ENCODE results near the gene GRID2.

GRID2 gene

DNA sequence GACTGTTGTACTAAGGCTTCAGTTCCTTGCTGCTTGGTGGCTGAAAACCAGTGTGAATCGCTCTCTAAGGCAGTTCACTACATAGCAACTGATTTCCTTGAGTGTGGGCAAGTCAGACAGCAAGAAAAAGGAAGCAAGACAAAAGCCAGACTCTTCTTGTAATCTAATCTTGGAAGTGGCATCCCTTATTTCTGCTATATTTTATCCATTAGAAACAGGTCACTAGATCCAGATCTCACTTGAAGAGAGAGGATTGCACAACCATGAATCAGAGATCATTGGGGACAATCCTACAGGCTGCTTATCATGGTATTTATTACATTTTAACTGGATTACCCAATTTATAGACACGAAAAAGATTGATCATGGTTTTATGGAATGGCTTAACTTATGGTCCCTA lies 684.5 kb downstream of the GRID2 start:
- no peak for DNase-seq

DNA sequence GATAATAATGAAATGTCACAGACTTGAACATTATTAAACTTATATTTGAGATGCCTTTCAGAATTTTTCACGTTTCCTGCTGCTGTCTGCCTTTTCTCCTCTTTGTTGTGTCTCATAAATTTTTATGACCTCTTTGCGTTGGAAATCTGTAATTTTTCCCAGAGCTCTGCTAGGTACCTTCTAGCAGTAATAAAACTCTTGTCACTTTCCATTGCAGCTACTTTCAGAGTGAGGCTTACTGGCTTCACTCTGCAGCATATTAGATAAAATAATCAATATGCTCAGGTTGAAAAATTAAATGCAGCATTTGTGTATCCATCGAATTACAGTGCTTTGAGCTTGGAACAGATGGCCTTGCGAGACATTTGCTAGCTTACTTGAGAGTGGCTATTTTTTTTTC lies 689.0 kb downstream of the GRID2 start:
- no peak for DNase-seq

DNA sequence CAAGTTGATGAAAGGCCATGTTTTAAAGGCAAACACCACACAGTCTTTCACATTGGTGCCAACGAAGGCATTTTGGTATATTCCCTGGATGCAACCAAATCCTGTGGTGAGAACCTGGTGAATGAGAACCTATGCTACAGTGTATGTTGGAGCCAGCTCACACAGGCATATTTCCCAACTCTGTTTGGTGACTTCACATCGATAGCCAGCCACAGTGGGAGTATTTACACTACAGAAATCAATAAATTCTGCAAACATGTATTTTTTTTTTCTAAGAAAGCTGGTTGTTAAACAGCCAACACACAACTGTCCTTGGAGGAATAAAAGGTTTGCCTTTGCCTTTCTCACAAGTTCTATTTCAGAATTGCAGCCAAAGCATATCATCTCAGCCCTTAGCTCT lies 691.0 kb downstream of the GRID2 start:
- DNase-seq, result no peak

DNA sequence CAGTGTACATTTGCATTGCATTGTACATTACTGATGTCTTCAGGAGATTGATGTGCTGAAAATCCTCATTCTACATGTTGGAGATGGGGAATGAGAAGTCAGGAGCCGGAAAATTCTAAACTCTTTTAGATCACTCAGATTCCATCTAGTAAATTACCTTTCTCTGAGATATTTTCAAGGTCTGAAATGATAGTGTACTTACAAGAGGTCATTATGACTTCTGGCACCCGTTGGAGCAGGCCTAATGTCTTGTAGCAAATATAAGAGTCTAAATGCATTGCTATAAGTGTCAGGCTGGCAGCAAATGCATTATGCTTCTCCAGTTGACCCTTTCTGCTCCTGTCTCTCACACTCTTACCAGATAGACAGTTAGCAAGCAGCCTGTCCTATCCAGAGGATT lies 692.8 kb downstream of the GRID2 start:
- no peak for DNase-seq

DNA sequence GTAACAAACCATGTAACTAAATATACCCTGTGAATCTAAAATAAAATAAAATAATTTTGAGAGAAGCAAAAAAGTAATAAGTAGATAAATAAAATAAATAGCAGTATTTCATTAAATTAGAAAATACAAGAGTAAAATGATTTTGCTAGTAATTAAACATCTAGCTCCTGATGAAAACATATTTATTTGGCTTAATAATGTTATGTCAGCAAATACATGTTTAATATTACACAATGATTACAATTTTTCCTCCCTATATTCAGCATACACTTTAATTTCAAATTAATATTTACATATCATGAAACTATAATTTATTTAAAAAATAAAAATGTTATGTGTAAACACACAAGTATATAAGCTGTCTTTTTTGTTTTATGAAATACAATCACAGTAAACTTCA lies 697.1 kb downstream of the GRID2 start:
- DNase-seq, result no peak

DNA sequence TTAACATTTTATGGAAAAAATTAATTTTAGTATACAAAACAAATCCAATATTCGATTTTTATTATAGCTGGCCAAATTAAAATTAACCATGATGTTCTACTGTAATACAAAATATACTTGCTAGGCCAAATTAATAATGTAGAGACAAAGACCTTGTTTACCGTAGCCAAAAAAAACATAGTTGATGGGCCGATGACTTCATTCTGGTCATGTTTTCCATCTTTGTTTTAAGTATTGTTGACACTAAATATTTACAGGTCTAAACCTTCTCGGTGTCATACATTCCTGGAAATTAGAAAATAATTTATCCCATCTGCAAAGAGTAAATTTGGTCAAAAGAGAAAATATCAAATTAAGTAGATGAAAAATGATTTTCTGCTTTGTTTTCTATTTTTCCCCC lies 698.5 kb downstream of the GRID2 start:
- DNase-seq, result no peak

DNA sequence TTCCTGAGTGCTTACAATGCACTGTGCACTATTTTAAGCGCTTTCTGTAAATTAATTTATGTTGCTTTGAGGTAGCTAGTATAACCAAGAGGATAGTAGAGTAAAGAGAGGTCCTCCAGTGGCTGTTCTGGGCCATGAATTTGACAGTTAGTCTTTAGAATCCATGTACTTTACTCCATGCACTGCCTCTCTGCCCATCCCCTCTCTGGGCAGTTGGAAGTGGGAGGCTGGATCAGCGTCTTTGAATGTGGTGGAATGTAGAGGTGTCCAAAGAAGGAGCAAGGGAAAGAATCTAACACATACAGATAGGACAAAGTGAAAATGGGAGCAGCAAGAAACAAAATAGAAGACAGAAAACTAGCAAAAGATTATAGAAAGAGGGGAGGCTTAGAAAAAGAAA lies 712.6 kb downstream of the GRID2 start:
- no peak for DNase-seq

DNA sequence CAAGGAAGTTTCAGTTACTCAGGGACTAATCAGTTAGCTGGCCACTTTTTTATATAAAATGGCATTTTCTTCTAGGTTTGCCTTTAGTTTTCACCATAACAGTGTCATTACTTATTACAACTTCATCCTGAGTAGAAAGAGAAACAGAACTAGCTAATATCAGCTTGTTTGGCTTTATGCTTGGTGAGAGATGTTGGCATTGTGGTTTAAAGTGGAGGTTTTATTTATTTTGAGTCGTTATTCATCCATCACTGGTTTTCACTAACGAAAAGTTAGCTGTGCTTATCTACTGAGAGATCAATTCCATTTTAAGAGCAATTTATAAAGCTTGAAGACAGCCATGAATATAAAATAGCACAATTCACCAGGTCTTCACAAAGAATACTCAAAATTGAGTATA lies 714.5 kb downstream of the GRID2 start:
- no peak for DNase-seq

DNA sequence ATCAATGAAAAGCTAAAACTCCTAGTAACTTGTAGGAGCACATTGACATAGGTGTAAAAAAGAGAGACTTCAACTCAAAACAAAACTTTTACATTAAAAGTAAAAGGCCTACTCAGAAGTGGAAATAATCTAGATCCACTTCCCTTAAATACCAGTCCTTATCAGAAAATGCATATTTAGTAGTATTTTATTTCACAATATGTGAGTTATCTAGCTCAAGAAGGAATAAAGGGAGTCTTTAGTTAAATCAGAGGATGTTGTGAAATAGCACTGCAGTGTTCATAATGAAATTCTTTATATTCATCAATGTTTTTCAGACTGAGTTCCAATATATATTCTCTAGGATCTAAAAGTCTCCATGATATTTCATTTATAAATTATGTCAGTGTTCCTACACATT lies 715.0 kb downstream of the GRID2 start:
- DNase-seq, result no peak

DNA sequence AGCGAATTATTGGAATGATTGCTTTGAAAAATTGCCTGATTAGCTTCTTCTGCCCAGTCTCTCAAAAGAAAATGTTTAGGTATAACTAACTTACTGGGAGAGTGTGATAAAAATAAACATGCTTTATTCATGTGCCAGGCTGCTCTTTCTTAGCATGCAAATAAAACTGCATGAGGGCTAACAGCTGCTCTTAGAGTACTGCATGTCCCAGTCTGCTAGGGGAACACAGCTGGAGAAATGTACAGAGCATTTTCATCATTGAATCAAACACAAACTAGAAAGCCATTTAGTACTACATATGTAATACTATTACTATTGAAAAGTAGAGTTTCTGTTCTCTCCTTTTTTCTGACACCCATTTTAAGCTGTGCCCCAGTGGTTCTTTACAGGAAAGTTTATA lies 726.0 kb downstream of the GRID2 start:
- DNase-seq, result no peak

DNA sequence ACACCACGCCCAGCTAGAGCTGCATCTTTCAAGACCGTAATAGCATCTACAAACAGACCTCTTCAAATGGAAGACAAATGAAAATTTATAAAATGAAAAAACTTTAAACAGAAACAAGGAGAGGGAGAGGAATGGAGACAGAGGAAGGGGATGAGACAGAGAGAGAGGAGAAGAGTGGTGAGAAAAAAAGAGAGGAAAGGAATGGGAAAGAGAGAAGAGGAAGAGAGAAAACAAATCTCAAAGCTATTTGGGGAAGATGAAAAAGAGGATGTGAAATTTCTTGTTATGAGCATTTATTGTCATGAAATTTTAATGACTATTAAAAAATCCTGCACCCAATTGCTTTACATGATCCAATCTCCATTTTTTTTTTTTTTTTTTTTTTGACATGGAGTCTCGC lies 726.9 kb downstream of the GRID2 start:
- DNase-seq, result no peak

DNA sequence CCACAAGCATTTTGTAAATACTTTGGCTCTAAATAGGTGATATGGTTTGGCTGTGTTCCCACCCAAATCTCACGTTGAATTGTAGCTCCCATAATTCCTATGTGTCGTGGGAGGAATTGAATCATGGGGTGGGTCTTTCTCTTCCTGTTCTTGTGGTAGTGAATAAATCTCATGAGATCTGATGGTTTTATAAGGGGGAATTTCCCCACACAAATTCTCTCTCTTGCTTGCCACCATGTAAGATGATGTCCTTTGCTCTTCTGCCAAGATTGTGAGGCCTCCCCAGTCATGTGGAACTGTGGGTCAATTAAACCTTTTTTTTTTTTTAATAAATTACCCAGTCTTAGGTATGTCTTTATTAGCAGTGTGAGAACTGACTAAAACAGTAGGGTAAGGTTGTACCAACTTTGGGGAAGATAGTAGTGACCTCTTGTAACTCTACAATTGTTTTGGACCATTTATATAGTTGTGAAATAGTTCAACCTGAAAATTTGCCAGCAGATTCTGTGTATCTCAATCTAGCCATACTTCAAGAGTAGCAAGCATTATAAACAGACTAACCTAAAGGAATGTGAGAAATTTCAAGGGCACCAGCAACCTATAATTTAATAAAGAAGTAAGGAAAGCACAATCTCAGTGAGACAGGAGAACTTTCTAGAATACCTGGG lies 727.8 kb downstream of the GRID2 start:
- DNase-seq, result no peak

DNA sequence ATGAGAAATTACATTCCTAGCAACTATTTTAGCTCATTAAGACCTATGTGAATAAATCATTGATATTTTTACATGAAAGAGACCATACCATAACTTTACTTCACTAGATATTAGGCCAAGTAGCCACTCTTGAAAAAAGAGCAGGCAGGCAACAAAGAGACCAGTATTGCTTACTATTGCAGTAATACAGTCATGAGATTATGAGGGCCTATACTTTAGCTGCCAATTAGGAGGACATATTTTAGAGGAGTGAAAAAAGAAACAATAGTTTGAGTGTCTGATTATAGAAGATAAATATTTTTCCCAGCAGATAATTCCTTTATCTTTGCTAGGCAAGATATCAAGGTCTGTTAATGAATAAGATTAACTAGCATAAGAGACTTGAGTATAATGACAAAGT lies 739.0 kb downstream of the GRID2 start:
- no peak for DNase-seq

DNA sequence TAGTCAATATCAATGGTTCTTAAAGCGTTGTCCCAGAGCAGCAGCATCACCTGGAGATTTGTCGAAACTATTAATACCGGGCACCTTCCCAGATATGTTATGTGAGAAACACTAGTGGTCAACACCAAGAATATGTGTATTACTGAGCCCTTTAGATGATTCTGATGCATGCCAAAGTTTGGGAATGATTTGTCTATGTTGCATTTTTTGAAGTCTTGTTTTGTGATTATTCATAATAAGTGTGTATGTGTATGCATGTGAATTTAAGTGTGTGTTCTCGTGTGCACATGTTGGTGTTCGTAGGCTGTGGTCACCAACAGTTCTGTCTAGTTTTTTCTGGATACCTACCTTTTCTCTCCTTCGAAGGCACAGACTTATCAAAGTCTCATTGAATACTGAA lies 749.4 kb downstream of the GRID2 start:
- no peak for DNase-seq

DNA sequence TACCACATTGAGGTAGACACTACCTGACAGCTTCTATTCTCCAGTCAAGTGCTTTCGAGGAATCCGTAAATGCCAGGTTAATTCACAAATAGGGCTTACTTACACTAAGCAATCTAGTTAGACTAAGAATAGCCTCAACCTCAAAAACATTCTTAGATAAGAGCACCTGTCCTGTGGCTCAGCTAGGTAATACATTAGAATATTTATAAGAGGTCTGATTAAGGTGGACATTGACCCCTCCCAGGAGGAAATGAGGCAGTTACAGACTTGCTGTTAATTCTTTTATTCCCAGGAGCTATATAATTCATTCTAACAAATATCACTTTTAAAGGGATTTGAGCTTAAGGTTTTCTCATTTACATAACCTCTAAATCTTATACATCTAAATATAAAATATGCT lies 758.1 kb downstream of the GRID2 start:
- DNase-seq, result no peak

DNA sequence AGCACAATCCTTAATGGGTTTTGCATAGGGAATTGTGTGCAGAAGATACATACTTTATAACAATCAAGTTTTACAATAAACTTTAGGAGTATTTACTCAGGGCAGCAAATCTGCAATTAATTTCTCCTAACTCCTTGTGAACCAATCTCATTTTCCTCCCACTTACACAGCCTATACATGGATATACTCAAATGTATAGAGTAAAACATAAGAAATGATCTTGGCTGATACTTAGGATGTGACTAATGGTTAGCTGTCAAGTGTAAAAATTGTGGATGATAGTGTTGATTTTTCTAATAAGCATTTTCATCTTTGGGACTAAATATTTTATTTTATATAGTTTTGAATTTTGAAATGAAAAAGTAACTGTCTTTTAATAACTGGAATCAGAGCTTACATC lies 759.6 kb downstream of the GRID2 start:
- no peak for DNase-seq

DNA sequence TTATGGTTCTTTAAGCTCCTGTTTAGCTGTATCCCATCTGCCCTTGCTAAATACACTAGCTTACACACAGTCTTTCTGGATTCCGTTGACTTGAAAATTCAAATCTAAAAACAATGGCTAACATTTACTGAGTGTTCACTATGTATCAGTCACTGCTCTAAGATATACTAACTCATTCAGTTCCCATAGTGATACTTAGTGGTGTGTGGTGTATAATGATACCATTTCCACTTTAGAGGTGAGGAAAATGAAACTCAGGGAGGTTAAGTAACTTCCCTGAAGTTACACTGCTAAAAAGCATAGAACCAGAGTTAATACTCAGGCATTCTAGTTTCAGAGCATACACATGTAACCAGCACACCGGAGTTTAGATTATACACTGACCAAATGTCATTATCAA lies 762.0 kb downstream of the GRID2 start:
- no peak for DNase-seq

DNA sequence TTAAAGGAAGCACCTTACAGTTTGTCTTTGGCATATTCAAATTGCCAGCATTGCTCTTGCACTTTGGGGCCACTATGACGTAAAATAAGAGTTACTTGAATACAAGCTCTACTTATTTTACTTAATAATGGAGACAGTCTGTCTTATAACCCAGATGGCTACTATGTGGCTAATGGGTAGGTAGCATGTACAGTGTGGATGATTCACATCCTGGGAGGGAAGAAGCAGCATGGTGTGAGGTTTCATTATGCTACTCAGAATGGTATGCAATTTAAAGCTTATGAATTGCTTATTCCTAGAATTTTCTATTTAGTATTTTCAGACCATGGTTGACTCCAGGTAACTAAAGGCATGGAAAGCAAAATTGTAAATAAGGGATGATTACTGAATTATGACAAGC lies 763.0 kb downstream of the GRID2 start:
- DNase-seq, result no peak

DNA sequence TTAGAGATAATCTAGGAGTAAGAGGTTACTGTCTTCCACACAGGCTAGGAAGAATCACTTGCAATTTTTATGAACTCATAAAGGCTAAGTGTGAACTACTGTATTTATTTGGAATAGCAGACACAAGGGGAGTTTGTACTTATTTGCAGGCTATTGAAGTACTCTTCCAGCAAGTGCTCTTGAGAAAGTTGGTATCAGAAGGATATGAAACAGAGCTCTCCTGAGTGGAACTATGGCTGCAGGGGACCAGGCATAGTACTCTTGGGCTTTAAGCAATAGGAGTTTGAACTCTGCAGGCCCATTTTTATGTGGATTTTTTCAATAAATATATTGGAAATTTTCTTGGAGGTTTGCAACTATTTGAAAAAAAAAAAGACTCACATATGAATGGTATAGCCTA lies 768.5 kb downstream of the GRID2 start:
- DNase-seq, result no peak

DNA sequence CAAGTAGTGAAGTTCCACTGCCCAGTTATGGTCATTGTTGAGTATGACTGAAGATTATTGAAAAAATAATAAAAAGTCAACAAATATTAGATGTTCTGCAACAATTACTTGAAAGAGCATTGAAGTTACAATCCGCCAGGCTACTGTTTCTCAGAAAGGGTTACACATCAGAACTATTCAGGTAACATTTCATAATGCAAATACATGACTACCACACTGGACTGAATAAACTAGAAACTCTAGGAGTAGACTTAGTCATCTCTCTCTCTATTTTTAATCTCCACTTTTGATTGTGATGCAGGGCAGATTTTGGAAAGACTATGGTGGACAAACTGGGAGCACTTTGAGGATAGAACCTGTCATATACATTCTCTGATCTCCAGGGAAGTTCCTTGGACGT lies 776.5 kb downstream of the GRID2 start:
- no peak for DNase-seq

DNA sequence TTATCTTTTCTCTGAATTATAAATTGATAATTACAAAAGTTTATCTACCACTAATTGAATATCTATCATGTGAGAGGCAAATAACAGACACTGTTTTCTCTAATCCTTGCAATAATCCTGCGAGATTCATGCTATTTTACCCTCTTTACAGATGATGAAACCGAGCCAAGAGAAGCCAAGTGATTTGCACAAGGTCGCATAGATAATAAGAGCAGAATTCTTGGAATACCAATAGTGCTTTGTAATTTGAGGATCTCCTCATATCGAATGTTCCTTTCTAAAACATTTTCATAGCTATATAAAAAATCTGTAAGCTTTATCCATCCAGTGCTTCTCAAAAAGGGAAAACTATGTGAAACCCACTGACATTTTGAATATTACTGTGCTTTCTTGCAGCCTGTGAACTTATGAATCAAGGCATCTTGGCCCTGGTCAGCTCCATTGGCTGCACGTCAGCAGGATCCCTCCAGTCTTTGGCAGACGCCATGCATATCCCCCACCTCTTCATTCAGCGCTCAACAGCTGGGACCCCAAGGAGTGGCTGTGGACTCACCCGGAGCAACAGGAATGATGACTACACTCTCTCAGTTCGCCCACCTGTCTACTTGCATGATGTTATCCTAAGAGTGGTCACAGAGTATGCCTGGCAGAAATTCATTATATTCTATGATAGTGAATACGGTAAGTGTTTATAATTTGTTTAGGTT lies 781.0 kb downstream of the GRID2 start:
- no peak for DNase-seq

DNA sequence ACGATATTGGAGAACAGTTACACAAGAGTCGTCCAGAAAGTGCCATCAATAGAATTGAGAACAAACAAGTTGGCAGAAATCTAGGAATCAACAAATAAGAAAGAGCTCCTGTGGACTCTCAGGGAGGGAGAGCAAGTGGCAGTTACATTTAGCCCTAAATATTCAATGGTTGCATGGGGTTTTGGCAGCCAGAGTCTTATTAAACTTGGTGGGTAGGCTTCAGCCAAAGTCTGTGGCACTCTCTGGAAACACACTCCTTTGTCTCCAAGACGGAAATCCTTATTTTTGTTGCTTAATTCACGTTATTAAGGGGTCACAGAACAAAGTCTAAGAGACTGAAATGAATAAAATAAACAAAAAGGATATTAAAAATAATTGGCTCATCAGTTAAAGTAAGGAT lies 782.6 kb downstream of the GRID2 start:
- no peak for DNase-seq

DNA sequence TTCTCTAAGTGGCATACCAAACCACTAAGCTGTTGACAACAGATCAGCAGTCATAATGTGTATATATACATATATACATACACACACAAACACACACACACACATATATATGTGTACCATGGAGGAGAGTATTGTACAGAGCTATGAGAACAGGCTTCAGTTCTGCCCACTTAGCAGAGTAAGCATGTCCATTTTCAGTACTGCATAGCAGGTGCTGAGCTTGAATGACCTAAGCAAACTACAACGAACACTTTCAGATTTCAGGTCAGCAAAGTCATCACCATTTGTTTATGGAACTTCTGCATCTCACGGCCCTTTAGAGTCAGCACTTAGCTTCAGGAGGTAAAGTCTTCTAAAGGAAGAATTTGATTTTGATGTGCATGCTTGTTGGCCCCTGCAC lies 789.0 kb downstream of the GRID2 start:
- DNase-seq, result no peak

DNA sequence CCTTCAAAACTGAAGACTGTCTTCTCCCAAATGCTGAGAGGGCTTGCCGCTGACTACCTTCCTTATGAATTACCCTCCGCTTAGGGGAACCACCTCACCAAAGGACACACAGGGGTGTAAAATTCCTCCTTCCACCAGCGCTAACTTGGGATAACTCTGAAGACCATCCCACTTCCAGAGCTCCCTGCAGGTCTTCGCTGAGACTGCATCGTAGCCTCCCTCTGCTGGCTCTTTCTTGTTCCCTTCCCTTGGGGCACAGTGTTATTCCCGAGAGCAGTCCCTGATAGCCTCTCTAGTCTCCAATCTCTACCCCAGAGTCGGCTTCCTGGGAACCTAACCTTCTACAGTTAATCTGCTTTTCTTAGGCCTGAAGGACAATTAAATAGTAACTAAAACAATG lies 799.3 kb downstream of the GRID2 start:
- DNase-seq, result no peak

DNA sequence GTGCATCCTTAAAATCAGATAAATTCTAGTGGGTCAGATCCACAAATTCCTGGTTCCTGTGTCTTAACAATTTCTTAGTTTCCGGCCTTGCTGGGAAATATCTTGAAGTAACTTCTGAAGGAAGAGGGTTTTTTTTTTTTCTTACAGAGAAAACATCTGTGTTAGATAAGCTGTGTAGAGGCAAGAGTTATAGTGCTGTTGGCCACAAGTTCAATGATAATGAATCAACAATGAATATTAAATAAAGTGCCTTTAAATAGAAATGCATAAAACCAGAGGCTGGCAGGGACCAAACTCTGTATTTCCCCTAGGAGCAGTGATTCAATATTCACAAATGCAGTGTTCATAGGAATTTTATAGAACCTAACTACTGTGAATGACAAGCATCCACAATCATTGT lies 812.9 kb downstream of the GRID2 start:
- no peak for DNase-seq

Data from cerebellar nuclear complex (tissue), 1 donor.